HG03095 (cell line): ENCODE results near the gene SYT12.
A peak's percentile ranks its signal among the peaks of the same experiment; 100 is the strongest.

ENCODE experiments used
- ATAC-seq: cut with Tn5 transposase; IDR thresholded peaks from one replicate; pipeline ENCODE4 v1.9.1; 2021; ENCODE audit warnings: moderate library complexity; ENCODE audit not compliant: unreplicated experiment

The SYT12 gene

GRCh38 chr11:67098799-67099429 is 76.0 kb downstream of the SYT12 start:
- no peak for ATAC-seq

DNA sequence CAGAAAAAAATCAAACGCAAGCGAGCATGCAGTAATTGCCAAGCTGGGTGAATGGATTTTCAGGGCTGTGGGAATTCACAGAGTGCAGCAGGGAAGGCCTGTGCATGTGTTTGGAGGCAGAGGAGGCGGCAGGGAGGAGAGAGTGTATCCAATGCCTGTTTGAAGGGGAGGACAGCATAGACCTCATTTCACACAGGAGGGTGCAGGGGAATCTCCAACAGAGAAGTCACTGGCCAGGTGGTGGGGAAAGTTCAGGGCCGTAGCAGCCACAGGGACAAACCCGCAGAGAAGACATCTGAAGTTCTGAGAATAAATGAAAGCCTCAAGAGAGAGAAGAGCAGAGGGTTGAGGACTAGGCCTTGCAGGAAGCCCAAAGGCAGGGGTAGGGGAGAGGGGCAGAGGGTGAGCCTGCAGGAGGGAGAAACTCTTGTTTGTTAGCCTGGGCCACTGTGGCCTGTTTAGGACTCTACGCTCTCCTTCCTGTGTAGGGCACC is 76.9 kb downstream of the SYT12 start:
- peak; percentile 50 for ATAC-seq
